ENCODE measurements around the gene NKX6-2. TPM values are rescaled to one million over a fixed set of nuclear protein-coding genes. Genes with fewer than 3 reads are reported as not detected.

Gene NKX6-2
- total RNA-seq, 4 donors from 2014 or later: not detected

- TF ChIP-seq, protein P1, sequence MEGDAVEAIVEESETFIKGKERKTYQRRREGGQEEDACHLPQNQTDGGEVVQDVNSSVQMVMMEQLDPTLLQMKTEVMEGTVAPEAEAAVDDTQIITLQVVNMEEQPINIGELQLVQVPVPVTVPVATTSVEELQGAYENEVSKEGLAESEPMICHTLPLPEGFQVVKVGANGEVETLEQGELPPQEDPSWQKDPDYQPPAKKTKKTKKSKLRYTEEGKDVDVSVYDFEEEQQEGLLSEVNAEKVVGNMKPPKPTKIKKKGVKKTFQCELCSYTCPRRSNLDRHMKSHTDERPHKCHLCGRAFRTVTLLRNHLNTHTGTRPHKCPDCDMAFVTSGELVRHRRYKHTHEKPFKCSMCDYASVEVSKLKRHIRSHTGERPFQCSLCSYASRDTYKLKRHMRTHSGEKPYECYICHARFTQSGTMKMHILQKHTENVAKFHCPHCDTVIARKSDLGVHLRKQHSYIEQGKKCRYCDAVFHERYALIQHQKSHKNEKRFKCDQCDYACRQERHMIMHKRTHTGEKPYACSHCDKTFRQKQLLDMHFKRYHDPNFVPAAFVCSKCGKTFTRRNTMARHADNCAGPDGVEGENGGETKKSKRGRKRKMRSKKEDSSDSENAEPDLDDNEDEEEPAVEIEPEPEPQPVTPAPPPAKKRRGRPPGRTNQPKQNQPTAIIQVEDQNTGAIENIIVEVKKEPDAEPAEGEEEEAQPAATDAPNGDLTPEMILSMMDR (IDR thresholded peaks at IDR 0.05; ENCODE audit: low read depth): no peak
Measured at GRCh38 chr10:132754071-132754470, 31.9 kb downstream of the NKX6-2 start.

GRCh38 chr10:132753596-132753995, 32.4 kb downstream of the NKX6-2 start:
- TF ChIP-seq, protein P1 (IDR thresholded peaks at IDR 0.05; ENCODE audit: low read depth): no peak

- TF ChIP-seq, protein P1 (IDR thresholded peaks at IDR 0.05; ENCODE audit: low read depth): no peak
Measured at GRCh38 chr10:132752961-132753360, 33.0 kb downstream of the NKX6-2 start.

- TF ChIP-seq, protein P1 (IDR thresholded peaks at IDR 0.05; ENCODE audit: low read depth): no peak
Measured at GRCh38 chr10:132752378-132752777, 33.6 kb downstream of the NKX6-2 start.

DNA sequence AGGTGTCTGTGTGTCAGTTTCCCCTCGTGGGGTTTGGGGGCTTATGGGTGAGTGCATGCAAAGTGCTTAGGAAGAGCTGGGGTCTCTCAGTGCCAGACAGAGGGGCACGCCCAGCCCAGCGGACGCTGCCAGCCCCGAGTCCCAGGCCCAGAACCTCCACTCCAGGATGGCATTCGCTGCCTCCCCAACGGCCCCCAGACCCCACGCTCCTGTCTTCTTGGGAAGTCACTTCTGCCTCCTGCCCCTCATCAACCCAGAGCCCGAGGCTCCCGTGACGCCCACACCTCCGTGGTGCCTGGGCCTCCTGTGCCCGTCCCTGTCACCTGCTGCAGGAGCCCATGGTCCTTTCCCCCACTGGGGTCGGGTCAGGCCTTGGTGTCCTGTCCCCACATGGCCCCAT, 35.0 kb downstream of the NKX6-2 start:
- TF ChIP-seq, protein P1 (IDR thresholded peaks at IDR 0.05; ENCODE audit: low read depth): no peak

DNA sequence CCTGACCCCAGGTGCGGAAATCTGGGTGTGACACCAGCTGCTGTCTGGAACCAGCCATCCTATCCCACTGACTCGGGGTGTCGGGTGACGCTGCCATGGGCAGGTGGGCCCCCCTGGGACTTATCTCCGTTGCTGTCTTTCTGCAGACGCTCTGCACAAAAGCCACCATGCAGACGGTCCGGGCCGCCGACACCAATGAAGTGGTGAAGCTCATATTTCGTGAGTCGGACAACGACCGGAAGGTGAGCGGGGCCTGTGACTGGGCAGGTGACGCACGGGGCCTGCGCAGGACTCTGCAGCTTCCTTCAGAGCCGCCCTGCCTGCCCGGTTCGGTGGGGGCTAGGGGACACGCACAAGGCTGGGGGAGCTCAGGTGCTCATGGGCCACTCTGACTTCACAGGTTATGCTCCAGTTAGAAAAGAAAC, 36.6 kb downstream of the NKX6-2 start:
- TF ChIP-seq, protein P1 (IDR thresholded peaks at IDR 0.05; ENCODE audit: low read depth): no peak

DNA sequence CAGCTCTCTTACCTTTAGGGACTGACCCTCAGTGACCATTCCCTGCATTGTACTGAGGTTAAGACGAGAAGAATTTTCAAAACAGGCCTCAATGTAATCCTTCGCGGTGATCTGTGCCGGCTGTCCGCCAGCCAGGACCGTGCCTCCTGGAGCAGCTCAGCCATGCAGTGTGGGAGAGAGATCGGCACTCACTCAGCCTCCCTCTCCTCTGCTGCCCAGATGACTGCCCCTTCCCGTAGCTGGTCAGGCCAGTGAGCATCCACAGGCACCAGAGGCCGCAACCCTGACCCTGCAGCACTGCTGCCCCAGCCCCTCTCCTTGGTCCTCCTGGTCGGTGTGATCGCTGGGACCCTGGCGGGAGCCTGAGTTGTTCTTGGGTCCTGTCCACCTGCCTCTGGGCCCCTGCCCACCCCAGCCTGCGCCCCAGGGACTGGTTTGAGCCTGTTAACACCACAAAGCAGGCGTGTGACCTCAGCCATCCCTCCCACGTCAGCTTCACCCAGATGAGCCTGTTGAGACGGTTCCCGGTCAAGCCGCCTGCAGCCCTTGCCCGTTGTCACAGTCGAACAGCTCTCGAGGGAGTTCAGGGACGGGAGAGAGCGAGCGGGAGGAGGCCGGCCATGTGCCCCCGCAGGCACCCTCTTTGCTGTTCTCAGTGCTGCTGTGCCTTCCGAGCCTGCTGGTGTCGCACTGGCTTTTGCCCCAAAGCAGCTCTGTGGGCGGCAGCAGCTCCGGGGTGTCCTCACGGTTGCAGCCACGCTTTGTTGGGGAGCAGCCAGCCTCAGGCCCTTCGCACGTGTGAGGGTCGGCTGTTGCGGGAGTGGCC, 37.2 kb downstream of the NKX6-2 start:
- TF ChIP-seq, protein P1 (IDR thresholded peaks at IDR 0.05; ENCODE audit: low read depth): no peak

Data from subcutaneous adipose tissue (tissue), 4 donors.